SU-DHL-6 (cell line): Measurements from ENCODE around the gene CEBPZOS.
"Not testable (repeated sequence)": the region's sequence is repeated elsewhere in the genome, so short reads cannot be mapped to it uniquely, and the experiment has no call there.

Experiments used
- H2AFZ ChIP-seq: fragments of 200-600 bp; sonication (generic); 2 replicates; pipeline ENCODE4 v1.6.1; 2014; ENCODE audit warnings: low read depth, mild to moderate bottlenecking, moderate library complexity, mixed read lengths, antibody characterized with exemption, low read length; ENCODE audit not compliant: severe bottlenecking
- H3F3A ChIP-seq: fragments of 200-600 bp; shearing (Covaris generic); 2 replicates; pipeline ENCODE4 v1.6.0; 2016; ENCODE audit warnings: antibody characterized with exemption, mild to moderate bottlenecking; ENCODE audit not compliant: insufficient read depth
- H3K27ac ChIP-seq: fragments of 200-600 bp; sonication (generic); 2 replicates; pipeline ENCODE4 v1.5.1; 2016; ENCODE audit warnings: low read depth, mild to moderate bottlenecking, low read length, moderate library complexity, mixed read lengths
- H3K27me3 ChIP-seq: fragments of 200-600 bp; sonication (generic), shearing (Covaris generic); 2 replicates; pipeline ENCODE4 v1.6.0; 2014; ENCODE audit warnings: mild to moderate bottlenecking, low read length
- H3K36me3 ChIP-seq: fragments of 200-600 bp; sonication (generic); 2 replicates; pipeline ENCODE4 v1.6.1; 2014; ENCODE audit warnings: mild to moderate bottlenecking, low read length, mixed read lengths
- H3K4me2 ChIP-seq: fragments of 300-600, 200-600 bp; shearing (Covaris generic), sonication (generic); 2 replicates; pipeline ENCODE4 v1.6.0; 2014; ENCODE audit warnings: low read length, low read depth, mild to moderate bottlenecking; ENCODE audit not compliant: poor library complexity, severe bottlenecking
- H3K4me3 ChIP-seq: fragments of 200-600 bp; sonication (generic); 2 replicates; pipeline ENCODE4 v1.5.1; 2014; ENCODE audit warnings: antibody characterized with exemption, low read length, mild to moderate bottlenecking, mixed read lengths; ENCODE audit not compliant: insufficient read depth, poor library complexity, severe bottlenecking
- H3K79me2 ChIP-seq: fragments of 200-600 bp; sonication (generic); 2 replicates; pipeline ENCODE4 v1.6.1; 2014; ENCODE audit warnings: mild to moderate bottlenecking, low read length, moderate library complexity; ENCODE audit not compliant: insufficient read depth
- H3K9ac ChIP-seq: fragments of 200-600 bp; sonication (generic); 2 replicates; pipeline ENCODE4 v1.7.0; 2014; ENCODE audit warnings: mild to moderate bottlenecking, low read length
- H3K9me2 ChIP-seq: fragments of 200-600 bp; sonication (generic); replicated peaks from 2 replicates; pipeline ENCODE4 v1.6.1; 2014; ENCODE audit warnings: low read length; ENCODE audit not compliant: insufficient read depth
- H3K9me3 ChIP-seq: fragments of 200-600 bp; sonication (generic); 2 replicates; pipeline ENCODE4 v1.6.1; 2014; ENCODE audit warnings: low read length, mixed read lengths; ENCODE audit not compliant: insufficient read depth
- H4K20me1 ChIP-seq: fragments of 200-600 bp; sonication (generic); 2 replicates; pipeline ENCODE4 v1.6.1; 2014; ENCODE audit warnings: low read depth, mild to moderate bottlenecking, antibody characterized with exemption, low read length, moderate library complexity, mixed read lengths
- EZH2phosphoT487 ChIP-seq: fragments of 200-600 bp; sonication (generic), shearing (Covaris generic); conservative IDR thresholded peaks from 2 replicates; pipeline ENCODE4 v1.6.1; 2018; ENCODE audit warnings: mild to moderate bottlenecking, antibody characterized with exemption, low read length, moderate library complexity, mixed read lengths
- TF ChIP-seq, protein P1 (sequence below): fragments of 200-600 bp; sonication (generic); IDR thresholded peaks from one replicate; pipeline ENCODE4 v1.5.1; 2017; ENCODE audit warnings: antibody characterized with exemption, mild to moderate bottlenecking, low read length, moderate library complexity; ENCODE audit not compliant: insufficient read depth, poor library complexity, severe bottlenecking

CEBPZOS gene

GRCh38 chr2:37203708-37204107 is 7.4 kb downstream of the CEBPZOS start:
- Histone ChIP-seq H3K79me2 (peaks cover 67% of the 10 kb centered on the region), H3K9me2 (no peaks in the 10 kb centered on the region), H3K36me3 (peaks cover 67% of the 10 kb centered on the region), H4K20me1 (no peaks in the 10 kb centered on the region; the same call in 1 of the 2 replicates), H3K4me2 (no peak overlapping the region), H3K9me3 (no peaks in the 10 kb centered on the region), H2AFZ (no peak overlapping the region), H3K4me3 (no peak overlapping the region), H3K9ac (no peak overlapping the region), H3K27me3 (no peaks in the 10 kb centered on the region), H3F3A (peaks cover 33% of the 10 kb centered on the region), H3K27ac (no peak overlapping the region)
- TF ChIP-seq, protein P1, sequence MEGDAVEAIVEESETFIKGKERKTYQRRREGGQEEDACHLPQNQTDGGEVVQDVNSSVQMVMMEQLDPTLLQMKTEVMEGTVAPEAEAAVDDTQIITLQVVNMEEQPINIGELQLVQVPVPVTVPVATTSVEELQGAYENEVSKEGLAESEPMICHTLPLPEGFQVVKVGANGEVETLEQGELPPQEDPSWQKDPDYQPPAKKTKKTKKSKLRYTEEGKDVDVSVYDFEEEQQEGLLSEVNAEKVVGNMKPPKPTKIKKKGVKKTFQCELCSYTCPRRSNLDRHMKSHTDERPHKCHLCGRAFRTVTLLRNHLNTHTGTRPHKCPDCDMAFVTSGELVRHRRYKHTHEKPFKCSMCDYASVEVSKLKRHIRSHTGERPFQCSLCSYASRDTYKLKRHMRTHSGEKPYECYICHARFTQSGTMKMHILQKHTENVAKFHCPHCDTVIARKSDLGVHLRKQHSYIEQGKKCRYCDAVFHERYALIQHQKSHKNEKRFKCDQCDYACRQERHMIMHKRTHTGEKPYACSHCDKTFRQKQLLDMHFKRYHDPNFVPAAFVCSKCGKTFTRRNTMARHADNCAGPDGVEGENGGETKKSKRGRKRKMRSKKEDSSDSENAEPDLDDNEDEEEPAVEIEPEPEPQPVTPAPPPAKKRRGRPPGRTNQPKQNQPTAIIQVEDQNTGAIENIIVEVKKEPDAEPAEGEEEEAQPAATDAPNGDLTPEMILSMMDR: no peak
- no peak for TF ChIP-seq EZH2phosphoT487

GRCh38 chr2:37205071-37205661 is 8.9 kb downstream of the CEBPZOS start:
- not testable (repeated sequence) for H3K9me3 ChIP-seq, H3K9ac ChIP-seq, H3K27ac ChIP-seq, H2AFZ ChIP-seq, H3K4me3 ChIP-seq, H4K20me1 ChIP-seq, H3K9me2 ChIP-seq, H3K4me2 ChIP-seq, H3K27me3 ChIP-seq
- H3F3A ChIP-seq: peaks cover 28% of the 10 kb centered on the region
- peaks cover 78% of the 10 kb centered on the region for H3K36me3 ChIP-seq
- peaks cover 64% of the 10 kb centered on the region for H3K79me2 ChIP-seq

DNA sequence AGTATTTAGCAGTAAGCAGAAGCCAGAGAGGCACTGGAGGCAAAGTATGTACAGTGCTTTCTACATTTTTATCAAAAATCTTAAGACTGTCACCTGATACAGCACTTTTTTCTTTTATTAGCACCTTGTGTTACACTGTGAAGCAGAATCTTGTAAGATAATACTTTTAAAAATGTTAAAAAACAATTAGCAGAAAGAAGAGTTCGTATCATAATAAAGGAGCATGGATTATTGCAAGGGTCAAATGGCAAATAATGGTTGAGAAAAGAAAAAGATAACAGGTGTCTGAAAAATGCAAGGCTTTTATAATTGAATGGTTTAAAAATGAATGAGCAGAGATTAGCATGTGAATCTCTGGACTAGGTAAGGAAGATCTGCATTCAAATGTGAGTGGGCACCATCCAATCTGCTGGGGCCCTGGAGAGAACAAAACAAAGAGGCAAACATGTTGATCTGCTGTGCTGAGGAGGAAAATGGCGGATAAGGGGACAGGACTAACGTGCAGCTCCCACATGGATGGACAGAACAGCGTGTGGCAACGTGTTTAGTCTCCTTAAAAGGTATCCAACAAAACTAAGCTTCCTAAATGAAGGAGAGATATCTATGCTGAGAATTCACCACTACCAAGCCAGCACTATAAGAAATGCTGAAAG is 9.5 kb downstream of the CEBPZOS start:
- no peak overlapping the region for H2AFZ ChIP-seq
- no peaks in the 10 kb centered on the region for H3K9me2 ChIP-seq
- peaks cover 22% of the 10 kb centered on the region for H3F3A ChIP-seq
- peaks cover 58% of the 10 kb centered on the region for H3K79me2 ChIP-seq
- no peak overlapping the region for H3K9ac ChIP-seq
- TF ChIP-seq, protein P1: no peak
- TF ChIP-seq EZH2phosphoT487: no peak
- no peak overlapping the region for H3K27ac ChIP-seq
- no peak overlapping the region for H3K4me2 ChIP-seq
- H4K20me1 ChIP-seq: no peaks in the 10 kb centered on the region; the same call in 1 of the 2 replicates
- H3K4me3 ChIP-seq: no peak overlapping the region
- H3K9me3 ChIP-seq: no peaks in the 10 kb centered on the region
- H3K27me3 ChIP-seq: no peaks in the 10 kb centered on the region
- H3K36me3 ChIP-seq: peaks cover 83% of the 10 kb centered on the region

DNA sequence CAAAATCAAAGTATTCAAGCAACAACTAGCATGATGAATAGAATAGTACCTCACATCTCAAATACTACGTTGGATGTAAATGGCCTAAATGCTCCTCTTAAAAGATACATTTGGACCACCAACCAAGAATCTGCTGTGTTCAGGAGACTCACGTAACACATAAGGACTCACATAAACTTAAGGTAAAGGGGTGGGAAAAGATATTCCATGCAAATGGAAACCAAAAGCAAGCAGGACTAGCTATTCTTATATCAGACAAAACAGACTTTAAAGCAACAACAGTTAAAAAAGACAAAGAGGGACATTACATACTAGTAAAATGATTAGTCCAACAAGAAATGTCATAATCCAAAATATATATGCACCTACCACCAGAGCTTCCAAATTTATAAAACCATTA is 10.5 kb downstream of the CEBPZOS start:
- H3K36me3 ChIP-seq: peaks cover 83% of the 10 kb centered on the region
- H3K9me3 ChIP-seq: not testable (repeated sequence)

More for the DNA sequence above, 10.5 kb downstream of the CEBPZOS start:
- Histone ChIP-seq H3F3A (peaks cover 22% of the 10 kb centered on the region), H3K79me2 (peaks cover 60% of the 10 kb centered on the region)
- H2AFZ ChIP-seq, H3K4me3 ChIP-seq, H3K4me2 ChIP-seq, H4K20me1 ChIP-seq, H3K9ac ChIP-seq, H3K27ac ChIP-seq, H3K27me3 ChIP-seq, H3K9me2 ChIP-seq: not testable (repeated sequence)
